Thyroid gland (tissue), 4 donors: Measurements from ENCODE around the gene STAG3.
"Not testable (repeated sequence)": the region's sequence is repeated elsewhere in the genome, so short reads cannot be mapped to it uniquely, and the experiment has no call there.

ENCODE experiments used
- CTCF ChIP-seq, 6 experiments: fragments of 200-600 bp in 3 of 6; fragments of 450-650 bp in 3 of 6; sonication (generic) in 3 of 6; IDR thresholded peaks; one replicate each; pipeline ENCODE4 v1.5.1; 2016 to 2019; ENCODE audit warnings: antibody characterized with exemption in 6 of 6, mild to moderate bottlenecking in 2 of 6, inconsistent platforms in 1 of 6, moderate library complexity in 1 of 6
- POLR2A ChIP-seq, 2 donors: fragments of 450-650 bp; IDR thresholded peaks; one replicate each; pipeline ENCODE4 v1.6.1; 2017; ENCODE audit warnings: antibody characterized with exemption in 2 of 2, mild to moderate bottlenecking in 2 of 2, moderate library complexity in 1 of 2

GRCh38 chr7:100246865-100247137 is 69.1 kb downstream of the STAG3 start:
- not testable (repeated sequence) for TF ChIP-seq CTCF, POLR2A (IDR thresholded peaks at IDR 0.05)
